ENCODE results near the gene TUBB1.

The TUBB1 gene

GRCh38 chr20:59018817-59019216 lies 412 bp upstream of the TUBB1 start:
- peak overlapping the region; percentile 75 for H3K27ac Mint-ChIP-seq
- no peaks in the 10 kb centered on the region for H3K9me3 Mint-ChIP-seq
- DNase-seq (ENCODE audit: low spot score in 2 of 2) (no peak), ATAC-seq (no peak)
- no peak overlapping the region for H3K4me3 Mint-ChIP-seq
- H3K4me1 Mint-ChIP-seq: peaks cover 57% of the 10 kb centered on the region
- peaks cover 36% of the 10 kb centered on the region for H3K36me3 Mint-ChIP-seq

DNA sequence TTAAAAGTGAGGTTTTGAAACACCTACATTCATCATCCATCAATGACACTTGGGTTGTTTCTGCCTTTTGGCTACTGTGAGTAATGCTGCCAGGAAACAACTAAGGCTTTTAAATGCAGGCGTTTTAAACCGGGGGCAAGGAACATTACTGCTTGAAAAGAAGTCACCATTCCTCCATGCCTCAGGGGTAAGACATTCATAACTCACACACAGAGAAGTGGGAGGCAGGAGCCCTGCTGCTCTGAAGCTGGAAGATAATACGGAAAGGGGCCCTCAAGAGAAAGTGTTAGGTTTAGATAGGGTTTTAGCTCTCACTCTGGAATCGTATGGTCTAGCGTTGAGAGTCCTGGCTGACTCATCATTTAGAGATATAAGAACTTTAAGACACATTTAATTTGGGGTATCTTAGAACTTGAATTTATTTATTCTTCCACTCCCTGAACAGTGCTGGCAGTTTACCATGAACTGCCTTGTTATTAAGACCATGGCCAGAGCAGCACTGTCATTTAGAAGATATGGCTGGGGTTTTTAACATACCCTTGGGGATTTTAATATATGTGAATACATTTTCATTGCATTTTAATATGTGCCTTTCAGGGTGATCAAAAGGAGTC lies 1.8 kb downstream of the TUBB1 start:
- peaks cover 58% of the 10 kb centered on the region for H3K36me3 Mint-ChIP-seq
- DNase-seq (ENCODE audit: low spot score in 2 of 2) (no peak), ATAC-seq (peak; percentile 51)
- peak overlapping the region; percentile 83 for H3K27ac Mint-ChIP-seq
- no peak overlapping the region for H3K4me3 Mint-ChIP-seq
- H3K9me3 Mint-ChIP-seq: no peaks in the 10 kb centered on the region
- H3K4me1 Mint-ChIP-seq: peaks cover 56% of the 10 kb centered on the region

DNA sequence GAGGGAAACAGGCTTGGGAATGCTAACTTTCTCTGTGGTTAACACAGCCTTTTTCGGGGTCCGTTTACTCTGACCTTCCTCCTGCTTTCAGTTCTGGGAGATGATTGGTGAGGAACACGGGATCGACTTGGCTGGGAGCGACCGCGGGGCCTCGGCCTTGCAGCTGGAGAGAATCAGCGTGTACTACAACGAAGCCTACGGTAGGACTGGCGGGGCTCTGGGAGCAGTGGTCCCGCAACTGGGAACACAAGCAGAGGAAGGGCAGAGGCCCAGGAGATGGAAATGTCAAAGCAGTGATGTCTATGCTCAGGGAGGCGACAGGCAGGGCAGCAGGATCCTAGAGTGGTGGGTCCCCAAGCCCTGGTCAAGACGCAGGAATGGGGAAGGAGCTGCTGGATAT lies 3.5 kb downstream of the TUBB1 start:
- DNase-seq (ENCODE audit: low spot score in 2 of 2) (no peak), ATAC-seq (no peak)
- Mint-ChIP-seq H3K27ac (peak overlapping the region; percentile 80), H3K36me3 (peaks cover 75% of the 10 kb centered on the region), H3K4me3 (no peak overlapping the region), H3K4me1 (peaks cover 53% of the 10 kb centered on the region), H3K9me3 (no peaks in the 10 kb centered on the region)

GRCh38 chr20:59023616-59024015 lies 4.4 kb downstream of the TUBB1 start:
- no peak overlapping the region for H3K4me3 Mint-ChIP-seq
- ATAC-seq (no peak), DNase-seq (ENCODE audit: low spot score in 2 of 2) (no peak)
- H3K9me3 Mint-ChIP-seq: no peaks in the 10 kb centered on the region
- H3K27ac Mint-ChIP-seq: no peak overlapping the region
- peaks cover 51% of the 10 kb centered on the region for H3K4me1 Mint-ChIP-seq
- H3K36me3 Mint-ChIP-seq: peaks cover 84% of the 10 kb centered on the region

GRCh38 chr20:59024111-59024530 lies 4.9 kb downstream of the TUBB1 start:
- H3K4me1 Mint-ChIP-seq: peaks cover 51% of the 10 kb centered on the region
- no peak for DNase-seq (ENCODE audit: low spot score in 2 of 2)
- H3K9me3 Mint-ChIP-seq: no peaks in the 10 kb centered on the region
- H3K4me3 Mint-ChIP-seq: no peak overlapping the region
- ATAC-seq: no peak
- peaks cover 85% of the 10 kb centered on the region for H3K36me3 Mint-ChIP-seq
- peak overlapping the region; percentile 46 for H3K27ac Mint-ChIP-seq

GRCh38 chr20:59025086-59025485 lies 5.9 kb downstream of the TUBB1 start:
- Mint-ChIP-seq H3K4me1 (peaks cover 57% of the 10 kb centered on the region), H3K4me3 (no peak overlapping the region), H3K36me3 (peaks cover 93% of the 10 kb centered on the region), H3K27ac (no peak overlapping the region), H3K9me3 (no peaks in the 10 kb centered on the region)
- DNase-seq (ENCODE audit: low spot score in 2 of 2) (no peak), ATAC-seq (no peak)

DNA sequence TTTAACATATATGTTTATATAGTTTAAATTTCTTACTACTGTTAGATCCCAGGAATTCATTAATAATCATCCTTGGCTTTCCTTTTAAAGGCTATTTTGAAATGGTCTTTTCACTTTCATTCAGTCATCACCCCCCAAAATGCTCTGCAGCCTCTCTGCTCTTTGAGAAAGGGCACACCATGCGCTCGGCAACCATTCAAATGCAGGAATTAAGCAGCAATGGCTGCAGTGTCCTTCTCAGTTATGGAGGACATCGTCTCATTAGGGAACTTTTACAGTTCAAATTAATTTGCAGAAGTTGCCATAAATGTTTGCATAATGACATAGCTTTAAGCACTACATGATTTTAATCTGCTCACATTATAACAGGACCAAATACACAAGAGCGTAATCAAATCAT lies 6.3 kb downstream of the TUBB1 start:
- Mint-ChIP-seq H3K27ac (no peak overlapping the region), H3K36me3 (peaks cover 94% of the 10 kb centered on the region), H3K4me3 (no peak overlapping the region), H3K9me3 (no peaks in the 10 kb centered on the region), H3K4me1 (peaks cover 61% of the 10 kb centered on the region)
- ATAC-seq (no peak), DNase-seq (ENCODE audit: low spot score in 2 of 2) (no peak)

DNA sequence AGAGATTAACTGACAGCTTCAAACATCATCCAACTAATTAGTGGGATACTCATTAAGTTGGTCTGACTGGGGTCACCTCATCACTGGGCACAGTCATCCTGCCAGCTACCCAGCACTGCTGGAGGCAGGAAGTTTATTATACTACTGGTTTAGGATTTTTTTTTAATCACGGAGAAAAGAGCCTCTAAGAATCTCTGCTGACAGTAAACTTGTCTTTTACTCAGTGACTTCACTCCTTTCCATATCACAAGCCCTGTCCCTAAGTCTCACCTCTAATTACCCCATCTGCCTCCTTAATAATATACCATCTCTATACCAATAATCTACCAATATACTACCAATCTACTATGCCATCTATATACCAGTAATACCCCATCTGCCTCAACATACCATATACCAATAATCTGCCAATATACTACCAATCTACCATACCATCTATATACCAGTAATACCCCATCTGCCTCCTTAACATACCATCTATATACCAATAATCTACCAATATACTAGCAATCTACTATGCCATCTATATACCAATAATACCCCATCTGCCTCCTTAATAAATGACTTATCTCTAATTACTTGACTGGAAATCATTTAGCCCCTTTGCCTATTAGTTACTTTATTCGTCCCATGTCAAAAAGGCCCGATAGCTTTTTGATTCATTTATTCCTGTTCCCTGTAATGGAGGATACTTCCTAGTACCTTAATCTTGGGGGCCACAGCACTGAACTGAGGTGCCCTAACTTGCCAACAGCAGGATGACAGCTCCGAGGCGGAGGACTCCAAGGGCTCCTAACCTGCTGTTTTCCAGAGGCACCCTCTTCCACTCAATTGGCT lies 7.9 kb downstream of the TUBB1 start:
- no peak overlapping the region for H3K4me3 Mint-ChIP-seq
- H3K27ac Mint-ChIP-seq: peak overlapping the region; percentile 12
- H3K4me1 Mint-ChIP-seq: peaks cover 61% of the 10 kb centered on the region
- DNase-seq (ENCODE audit: low spot score in 2 of 2) (no peak), ATAC-seq (no peak)
- no peaks in the 10 kb centered on the region for H3K9me3 Mint-ChIP-seq
- H3K36me3 Mint-ChIP-seq: peaks cover 96% of the 10 kb centered on the region

DNA sequence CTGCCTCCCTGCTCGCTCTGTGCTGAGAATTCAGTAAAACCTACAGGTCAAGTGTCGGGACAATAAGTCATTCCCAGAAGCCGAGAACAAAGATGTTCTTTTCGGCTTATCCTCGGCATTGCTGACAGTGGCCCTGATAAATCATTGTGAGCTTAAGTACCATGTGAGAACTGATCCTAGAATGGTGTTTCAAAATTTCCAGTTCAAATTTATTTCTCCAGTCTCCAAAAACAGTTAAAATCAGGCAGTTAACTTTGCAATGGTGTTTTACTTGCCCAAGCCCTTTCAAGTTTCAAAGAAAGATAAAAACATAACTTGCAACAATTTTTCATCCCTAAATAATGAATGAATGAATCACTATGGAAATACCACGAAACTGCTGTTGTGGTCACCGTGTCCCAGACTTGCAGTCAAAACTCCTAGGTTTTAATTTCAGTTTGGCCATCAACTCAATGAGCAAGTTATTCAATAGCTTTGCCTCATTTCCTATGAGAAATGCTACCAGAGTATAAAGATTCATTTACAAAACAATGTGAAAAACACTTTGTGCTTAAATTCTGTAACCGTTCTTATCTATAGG lies 8.6 kb downstream of the TUBB1 start:
- H3K4me1 Mint-ChIP-seq: peaks cover 62% of the 10 kb centered on the region
- H3K4me3 Mint-ChIP-seq: no peak overlapping the region
- peak overlapping the region; percentile 12 for H3K27ac Mint-ChIP-seq
- no peak for ATAC-seq
- H3K9me3 Mint-ChIP-seq: no peaks in the 10 kb centered on the region
- DNase-seq (ENCODE audit: low spot score in 2 of 2): no peak
- peaks cover 96% of the 10 kb centered on the region for H3K36me3 Mint-ChIP-seq

DNA sequence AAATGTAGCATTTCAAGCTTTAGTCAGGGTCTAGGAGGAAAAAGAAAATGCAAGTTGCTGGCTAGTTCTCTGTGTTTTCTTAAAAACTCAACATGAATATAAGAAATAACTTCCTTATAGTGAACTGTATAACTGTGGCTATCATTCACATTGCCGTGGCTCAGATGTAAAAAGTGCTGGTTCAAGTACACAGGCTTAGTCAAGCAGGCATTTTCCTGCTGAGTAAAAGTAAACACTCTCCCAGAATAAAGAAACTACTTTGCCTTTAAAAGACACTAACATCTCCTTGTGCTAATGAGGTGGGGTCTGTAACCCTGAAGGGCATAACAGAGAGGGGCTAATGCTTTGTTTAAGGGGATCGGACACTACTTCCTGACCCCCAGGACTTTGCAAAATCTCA lies 9.6 kb downstream of the TUBB1 start:
- Mint-ChIP-seq H3K4me3 (peak overlapping the region; percentile 86), H3K36me3 (peaks cover 92% of the 10 kb centered on the region), H3K9me3 (no peaks in the 10 kb centered on the region), H3K27ac (peak overlapping the region; percentile 12), H3K4me1 (peaks cover 61% of the 10 kb centered on the region)
- ATAC-seq (no peak), DNase-seq (ENCODE audit: low spot score in 2 of 2) (no peak)

GRCh38 chr20:59030911-59031563 lies 11.8 kb downstream of the TUBB1 start:
- H3K4me3 Mint-ChIP-seq: peak overlapping the region; percentile 86
- DNase-seq (ENCODE audit: low spot score in 2 of 2): no peak
- peaks cover 56% of the 10 kb centered on the region for H3K4me1 Mint-ChIP-seq
- H3K9me3 Mint-ChIP-seq: no peaks in the 10 kb centered on the region
- peak overlapping the region; percentile 92 for H3K27ac Mint-ChIP-seq
- ATAC-seq: no peak
- H3K36me3 Mint-ChIP-seq: peaks cover 92% of the 10 kb centered on the region

DNA sequence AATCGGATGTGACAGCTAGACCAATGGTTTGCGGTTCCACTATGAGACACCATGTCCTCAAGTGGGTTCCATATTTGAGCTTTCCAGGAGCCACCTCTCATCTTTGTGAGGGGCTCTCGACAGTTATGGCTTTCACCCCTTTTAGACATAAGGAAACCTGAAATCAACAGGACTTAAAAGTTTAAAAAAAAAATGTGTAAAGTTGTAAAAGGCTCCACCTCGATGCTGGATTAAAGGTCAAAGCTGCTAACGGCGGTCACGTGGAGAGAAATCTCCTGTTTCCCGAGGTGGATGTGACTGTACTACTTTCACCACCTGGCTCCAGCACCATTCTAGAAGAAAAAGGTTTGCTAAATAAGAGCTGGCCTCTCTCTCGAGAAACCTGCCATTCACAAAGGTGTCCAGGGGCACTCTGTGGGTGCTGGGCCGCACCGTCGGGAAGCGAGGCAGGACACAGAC lies 12.4 kb downstream of the TUBB1 start:
- Mint-ChIP-seq H3K4me1 (peaks cover 53% of the 10 kb centered on the region), H3K9me3 (no peaks in the 10 kb centered on the region), H3K36me3 (peaks cover 92% of the 10 kb centered on the region), H3K27ac (peak overlapping the region; percentile 92), H3K4me3 (peak overlapping the region; percentile 86)
- DNase-seq (ENCODE audit: low spot score in 2 of 2) (peak in 1 of 2 donors; percentile 64), ATAC-seq (peak; percentile 3)

- Mint-ChIP-seq H3K4me1 (peaks cover 53% of the 10 kb centered on the region), H3K9me3 (no peaks in the 10 kb centered on the region), H3K4me3 (peak within 1 kb of the TSS; percentile 86), H3K27ac (peak within 1 kb of the TSS; percentile 92), H3K36me3 (peaks cover 92% of the 10 kb centered on the region)
- ATAC-seq (peak; percentile 97), DNase-seq (ENCODE audit: low spot score in 2 of 2) (peak; percentile 91 to 97)
Measured at GRCh38 chr20:59032023-59032712, 12.9 kb downstream of the TUBB1 start, which contains the start of gene ATP5F1E. Gene ATP5F1E (minus strand): TSS chr20:59032335. CDS start chr20:59032251, 84 bp downstream.

DNA sequence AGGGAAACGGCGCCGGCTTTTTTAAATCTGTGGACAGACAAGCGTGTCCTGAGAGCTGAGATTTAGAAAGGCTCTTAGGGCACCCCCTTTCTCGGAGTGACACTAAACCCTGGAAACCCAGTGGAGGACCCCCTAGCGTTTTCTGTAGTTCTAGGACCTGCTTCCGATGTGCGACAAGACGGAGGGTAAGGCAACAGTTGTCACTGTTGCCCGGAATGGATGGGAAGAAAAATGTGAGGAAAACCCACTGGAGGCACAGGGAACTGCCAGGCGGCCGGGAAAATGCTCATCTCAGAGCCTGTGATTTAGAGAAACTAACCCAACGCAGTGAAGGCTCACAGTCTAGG lies 13.5 kb downstream of the TUBB1 start:
- Mint-ChIP-seq H3K36me3 (peaks cover 92% of the 10 kb centered on the region), H3K4me1 (peaks cover 52% of the 10 kb centered on the region), H3K4me3 (peak overlapping the region; percentile 86), H3K9me3 (no peaks in the 10 kb centered on the region), H3K27ac (peak overlapping the region; percentile 92)
- DNase-seq (ENCODE audit: low spot score in 2 of 2) (no peak), ATAC-seq (no peak)

DNA sequence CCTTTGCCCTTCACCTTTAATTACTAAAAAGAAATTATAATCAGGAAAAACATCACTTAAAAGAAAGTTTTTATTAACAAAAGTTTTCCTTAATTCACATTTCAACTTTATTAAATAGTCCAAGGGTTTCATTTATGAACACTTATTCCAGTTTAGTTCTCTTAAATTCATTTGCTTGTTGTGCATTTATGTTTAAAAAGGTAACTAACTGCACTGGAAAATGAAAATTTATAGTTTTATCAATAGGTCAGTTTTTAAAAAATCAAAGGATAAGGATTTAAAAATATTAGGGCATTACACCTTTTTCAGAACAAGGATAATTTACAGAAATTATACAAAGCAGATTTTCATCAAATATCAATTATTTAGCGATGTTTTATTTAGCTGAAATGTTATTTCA lies 13.9 kb downstream of the TUBB1 start:
- peak overlapping the region; percentile 86 for H3K4me3 Mint-ChIP-seq
- ATAC-seq (no peak), DNase-seq (ENCODE audit: low spot score in 2 of 2) (no peak)
- H3K9me3 Mint-ChIP-seq: no peaks in the 10 kb centered on the region
- peaks cover 50% of the 10 kb centered on the region for H3K4me1 Mint-ChIP-seq
- peak overlapping the region; percentile 92 for H3K27ac Mint-ChIP-seq
- H3K36me3 Mint-ChIP-seq: peaks cover 92% of the 10 kb centered on the region

Data from stimulated activated effector memory CD8-positive, alpha-beta T cell treated with anti-CD3 and anti-CD28 coated beads, Interleukin-12 subunit alpha, Interleukin-12 subunit beta, amount 100 ng/mL, for 72 hours (primary cell).